SK-N-SH (cell line): ENCODE measurements around the gene LNPEP. TPM values are rescaled to one million over a fixed set of nuclear protein-coding genes. Genes with fewer than 3 reads are reported as not detected.

Experiments used
- CTCF ChIA-PET: fragments of 300-600, 350-600 bp; formaldehyde crosslinking; extraction: SDS; loops from one replicate; lab custom pipeline; 2021; lab: Yijun Ruan, JAX
- POLR2A ChIA-PET: fragments of 350-600 bp; sonication (Branson Sonifier 250); formaldehyde crosslinking; extraction: SDS; loops from one replicate; lab custom pipeline; 2020; ENCODE audit warnings: antibody characterized with exemption, inconsistent platforms; lab: Yijun Ruan, JAX
- DNase-seq: peaks from one replicate; pipeline ENCODE4 v3.0.0; 2012
- H2AFZ ChIP-seq: fragments of 200-600 bp; sonication (generic); 2 replicates; pipeline ENCODE4 v1.8.1; 2016; ENCODE audit warnings: antibody characterized with exemption, mild to moderate bottlenecking, low read depth
- H3F3A ChIP-seq: fragments of 200-600 bp; sonication (generic); replicated peaks from 2 replicates; pipeline ENCODE3; 2016; ENCODE audit warnings: antibody characterized with exemption, mild to moderate bottlenecking; ENCODE audit not compliant: insufficient read depth
- H3K27ac ChIP-seq, 2 experiments: fragments of 200-500 bp in 1 of 2; fragments of 200-600 bp in 1 of 2; sonication (Bioruptor generic) in 1 of 2; sonication (generic), shearing (Covaris generic) in 1 of 2; 2 replicates each; pipeline versions ENCODE4 v1.5.1 to v1.6.1; 2014 to 2016; ENCODE audit warnings: low read depth in 2 of 2, inconsistent platforms in 1 of 2, low read length in 1 of 2, mild to moderate bottlenecking in 1 of 2, mixed read lengths in 1 of 2
- H3K27me3 ChIP-seq: fragments of 200-600 bp; sonication (generic), shearing (Covaris generic); 2 replicates; pipeline ENCODE4 v1.6.1; 2016; ENCODE audit warnings: mixed run types; ENCODE audit not compliant: insufficient read depth
- H3K36me3 ChIP-seq, 2 experiments: fragments of 200-500 bp in 1 of 2; fragments of 200-600 bp in 1 of 2; sonication (Bioruptor generic) in 1 of 2; sonication (generic) in 1 of 2; replicated peaks in 1 of 2; 2 replicates each; pipeline versions ENCODE3 to v1.5.1; 2014 to 2016; ENCODE audit warnings: low read length in 1 of 2, mild to moderate bottlenecking in 1 of 2; ENCODE audit not compliant: insufficient read depth in 2 of 2, control insufficient read depth in 1 of 2
- H3K4me1 ChIP-seq, 2 experiments: fragments of 200-500 bp in 1 of 2; fragments of 200-600 bp in 1 of 2; sonication (Bioruptor generic) in 1 of 2; sonication (generic), shearing (Covaris generic) in 1 of 2; 2 replicates each; pipeline versions ENCODE4 v1.5.1 to v1.6.1; 2014 to 2016; ENCODE audit warnings: low read depth in 1 of 2, low read length in 1 of 2, mixed run types in 1 of 2; ENCODE audit not compliant: insufficient read depth in 2 of 2, control insufficient read depth in 1 of 2
- H3K4me2 ChIP-seq: fragments of 200-600 bp; sonication (generic), shearing (Covaris generic); 2 replicates; pipeline ENCODE4 v1.6.1; 2017; ENCODE audit warnings: mixed run types
- H3K4me3 ChIP-seq, 2 experiments: fragments of 200-500 bp in 1 of 2; fragments of 200-600 bp in 1 of 2; sonication (Bioruptor generic) in 1 of 2; sonication (generic), shearing (Covaris generic) in 1 of 2; 2 replicates each; pipeline versions ENCODE4 v1.5.1 to v1.8.1; 2014 to 2016; ENCODE audit warnings: low read depth in 2 of 2, inconsistent platforms in 1 of 2, low read length in 1 of 2, mild to moderate bottlenecking in 1 of 2, mixed read lengths in 1 of 2, moderate library complexity in 1 of 2
- H3K79me2 ChIP-seq: fragments of 200-600 bp; sonication (generic); 2 replicates; pipeline ENCODE4 v1.8.1; 2017; ENCODE audit warnings: mild to moderate bottlenecking; ENCODE audit not compliant: insufficient read depth
- H3K9ac ChIP-seq: fragments of 200-600 bp; sonication (generic); 2 replicates; pipeline ENCODE4 v1.6.1; 2017; ENCODE audit warnings: mixed run types
- H3K9me2 ChIP-seq: fragments of 200-600 bp; sonication (generic); 2 replicates; pipeline ENCODE4 v1.6.1; 2017; ENCODE audit warnings: mixed run types
- H3K9me3 ChIP-seq: fragments of 200-600 bp; sonication (generic); 2 replicates; pipeline ENCODE4 v1.6.1; 2017; ENCODE audit warnings: mixed run types, mild to moderate bottlenecking, moderate library complexity
- H4K20me1 ChIP-seq: fragments of 200-600 bp; sonication (generic); 2 replicates; pipeline ENCODE4 v1.6.1; 2017; ENCODE audit warnings: mild to moderate bottlenecking, mixed run types; ENCODE audit not compliant: insufficient read depth
- CHD2 ChIP-seq: fragments of 150-350 bp; IDR thresholded peaks from 2 replicates; pipeline ENCODE4 v1.6.1; 2018; ENCODE audit warnings: low read length; ENCODE audit not compliant: partially characterized antibody
- CTCF ChIP-seq: fragments of 200-600 bp; sonication (generic); IDR thresholded peaks from 2 replicates; pipeline ENCODE4 v1.6.1; 2017; ENCODE audit warnings: antibody characterized with exemption, mild to moderate bottlenecking, moderate library complexity
- EP300 ChIP-seq, 2 experiments: IDR thresholded peaks; 2 replicates each; pipeline versions ENCODE4 v1.4.0 to v1.6.1; 2012; ENCODE audit warnings: borderline replicate concordance in 1 of 2, low read depth in 1 of 2, low read length in 1 of 2
- EZH2phosphoT487 ChIP-seq: fragments of 200-600 bp; sonication (generic); IDR thresholded peaks from 2 replicates; pipeline ENCODE4 v1.6.1; 2017; ENCODE audit warnings: low read depth, mixed run types, mild to moderate bottlenecking, antibody characterized with exemption, moderate library complexity, borderline replicate concordance
- FOXJ3 ChIP-seq: sonication (generic); formaldehyde crosslinking; IDR thresholded peaks from 2 replicates; pipeline ENCODE4 v1.5.1; 2020; ENCODE audit warnings: mild to moderate bottlenecking, missing genetic modification reagents
- GABPA ChIP-seq: IDR thresholded peaks from 2 replicates; pipeline ENCODE4 v1.4.0; 2012; ENCODE audit warnings: low read depth, mild to moderate bottlenecking
- IRF3 ChIP-seq: fragments of 150-350 bp; IDR thresholded peaks from 2 replicates; pipeline ENCODE4 v1.6.1; 2016; ENCODE audit warnings: mild to moderate bottlenecking, low read depth, low read length
- JUND ChIP-seq: IDR thresholded peaks from 2 replicates; pipeline ENCODE4 v1.4.0; 2012
- MEF2A ChIP-seq: IDR thresholded peaks from 2 replicates; pipeline ENCODE4 v1.4.0; 2012; ENCODE audit warnings: low read depth, borderline replicate concordance
- NFIC ChIP-seq: IDR thresholded peaks from 2 replicates; pipeline ENCODE4 v1.4.0; 2012; ENCODE audit warnings: borderline replicate concordance
- RAD21 ChIP-seq: IDR thresholded peaks from 2 replicates; pipeline ENCODE4 v1.6.1; 2012; ENCODE audit warnings: mild to moderate bottlenecking, low read length
- REST ChIP-seq: IDR thresholded peaks from 2 replicates; pipeline ENCODE4 v1.6.1; 2012; ENCODE audit warnings: mild to moderate bottlenecking, low read depth, low read length, moderate library complexity
- RFX5 ChIP-seq: IDR thresholded peaks from 2 replicates; pipeline ENCODE4 v1.6.1; 2012; ENCODE audit warnings: mild to moderate bottlenecking, improper control_type of control experiment, low read length
- RXRA ChIP-seq: IDR thresholded peaks from 2 replicates; pipeline ENCODE4 v1.4.0; 2012; ENCODE audit warnings: low read depth, mild to moderate bottlenecking, borderline replicate concordance
- SIN3A ChIP-seq: IDR thresholded peaks from 2 replicates; pipeline ENCODE4 v1.6.1; 2012; ENCODE audit warnings: low read depth, mild to moderate bottlenecking, low read length, moderate library complexity, borderline replicate concordance
- SMC3 ChIP-seq: IDR thresholded peaks from 2 replicates; pipeline ENCODE4 v1.6.1; 2012; ENCODE audit warnings: low read depth, low read length, improper control_type of control experiment
- TCF12 ChIP-seq: IDR thresholded peaks from 2 replicates; pipeline ENCODE4 v1.4.0; 2012
- USF2 ChIP-seq: fragments of 150-350 bp; IDR thresholded peaks from 2 replicates; pipeline ENCODE4 v1.6.1; 2017; ENCODE audit warnings: antibody characterized with exemption, low read length, low read depth, borderline replicate concordance
- YY1 ChIP-seq: IDR thresholded peaks from 2 replicates; pipeline ENCODE4 v1.4.0; 2012; ENCODE audit warnings: low read depth, mild to moderate bottlenecking
- WGBS: methylation state at CpG from one replicate; pipeline ENCODE4 v1.1.6; 2017; ENCODE audit warnings: low lambda C conversion rate; 5-methylcytosine and 5-hydroxymethylcytosine counted together
- polyA plus RNA-seq, 3 experiments: library from polyadenylated mRNA; depleted of rRNA; stranded (reverse); fragments of >200 nt; gene quantifications; 2 replicates each; pipeline ENCODE4 v1.2.3, GENCODE V29; 2012

Gene LNPEP
- polyA plus RNA-seq, 1 of the 3 experiments (the other 2 are of a cell fraction): 4.3 TPM

GRCh38 chr5:96913233-96913632, 22.6 kb upstream of the LNPEP start:
- no peak overlapping the region for H3K27ac ChIP-seq
- no peaks in the 10 kb centered on the region for H3K79me2 ChIP-seq
- H3K36me3 ChIP-seq: no peaks in the 10 kb centered on the region
- TF ChIP-seq NFIC (no peak), EP300 (IDR thresholded peaks at IDR 0.05; ENCODE audit: borderline replicate concordance in 1 of 2, low read depth in 1 of 2, low read length in 1 of 2) (no peak), TCF12 (no peak), RFX5 (no peak), IRF3 (no peak), YY1 (no peak), JUND (no peak), EZH2phosphoT487 (no peak), FOXJ3 (CRISPR knock-in tag) (no peak), RXRA (no peak), SMC3 (no peak), MEF2A (no peak), CTCF (no peak), USF2 (no peak), CHD2 (no peak), GABPA (no peak), SIN3A (no peak), REST (no peak), RAD21 (no peak)
- H3K4me3 ChIP-seq: no peak overlapping the region
- H4K20me1 ChIP-seq: no peaks in the 10 kb centered on the region
- no peak for DNase-seq
- no peak overlapping the region for H3K4me2 ChIP-seq
- CTCF ChIA-PET: interaction anchor here (1.2 kb wide), 1 partner anchor 161 kb away, joined by 5 read pairs; no protein-coding TSS in a partner anchor
- H3K9me3 ChIP-seq: no peaks in the 10 kb centered on the region
- no peaks in the 10 kb centered on the region for H3K9me2 ChIP-seq
- WGBS: 92% methylated on average over 2 of the region's 2 CpGs
- no peak overlapping the region for H3K9ac ChIP-seq
- peaks cover 5% of the 10 kb centered on the region for H3F3A ChIP-seq
- POLR2A ChIA-PET: no interaction called here
- no peak overlapping the region for H2AFZ ChIP-seq
- no peaks in the 10 kb centered on the region for H3K4me1 ChIP-seq
- H3K27me3 ChIP-seq: no peaks in the 10 kb centered on the region
